Upper lobe of left lung (tissue), 4 donors: Measurements from ENCODE around the gene OSTF1.

Experiments
- POLR2A ChIP-seq, 4 donors: fragments of 450-650 bp; IDR thresholded peaks; one replicate each; pipeline ENCODE4 v1.5.1; 2016 to 2017; ENCODE audit warnings: antibody characterized with exemption in 4 of 4, mild to moderate bottlenecking in 2 of 4
- POLR2AphosphoS5 ChIP-seq, 2 donors: sonication (generic); formaldehyde crosslinking; IDR thresholded peaks; one replicate each; pipeline ENCODE4 v1.5.1; 2017; ENCODE audit warnings: antibody characterized with exemption in 2 of 2
- TF ChIP-seq, protein P1 (sequence below), 6 experiments: fragments of 450-650 bp in 4 of 6; fragments of 200-600 bp in 2 of 6; sonication (generic) in 2 of 6; IDR thresholded peaks; one replicate each; pipeline ENCODE4 v1.5.1; 2016 to 2019; ENCODE audit warnings: antibody characterized with exemption in 6 of 6

DNA sequence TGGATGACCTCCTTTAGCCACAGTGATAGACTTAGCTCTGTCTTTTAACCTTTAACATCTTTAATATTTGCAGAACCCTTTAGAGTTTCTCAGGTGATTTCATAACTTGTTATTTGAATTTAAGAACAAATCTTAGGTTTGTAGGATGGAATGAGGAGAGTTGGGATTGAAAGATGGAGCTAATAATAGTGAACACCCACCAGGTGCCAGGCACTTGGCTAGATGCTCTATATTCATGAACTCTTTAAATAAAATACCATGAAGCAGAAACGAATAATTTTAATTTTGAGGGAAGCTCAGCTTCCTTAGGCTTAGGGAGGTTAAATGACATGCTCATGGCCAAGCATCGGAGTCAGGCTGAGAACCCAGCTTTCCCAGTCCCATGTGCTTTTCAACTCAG, 40.8 kb upstream of the OSTF1 start:
- TF ChIP-seq POLR2A (IDR thresholded peaks at IDR 0.05): no peak
- TF ChIP-seq, protein P1, sequence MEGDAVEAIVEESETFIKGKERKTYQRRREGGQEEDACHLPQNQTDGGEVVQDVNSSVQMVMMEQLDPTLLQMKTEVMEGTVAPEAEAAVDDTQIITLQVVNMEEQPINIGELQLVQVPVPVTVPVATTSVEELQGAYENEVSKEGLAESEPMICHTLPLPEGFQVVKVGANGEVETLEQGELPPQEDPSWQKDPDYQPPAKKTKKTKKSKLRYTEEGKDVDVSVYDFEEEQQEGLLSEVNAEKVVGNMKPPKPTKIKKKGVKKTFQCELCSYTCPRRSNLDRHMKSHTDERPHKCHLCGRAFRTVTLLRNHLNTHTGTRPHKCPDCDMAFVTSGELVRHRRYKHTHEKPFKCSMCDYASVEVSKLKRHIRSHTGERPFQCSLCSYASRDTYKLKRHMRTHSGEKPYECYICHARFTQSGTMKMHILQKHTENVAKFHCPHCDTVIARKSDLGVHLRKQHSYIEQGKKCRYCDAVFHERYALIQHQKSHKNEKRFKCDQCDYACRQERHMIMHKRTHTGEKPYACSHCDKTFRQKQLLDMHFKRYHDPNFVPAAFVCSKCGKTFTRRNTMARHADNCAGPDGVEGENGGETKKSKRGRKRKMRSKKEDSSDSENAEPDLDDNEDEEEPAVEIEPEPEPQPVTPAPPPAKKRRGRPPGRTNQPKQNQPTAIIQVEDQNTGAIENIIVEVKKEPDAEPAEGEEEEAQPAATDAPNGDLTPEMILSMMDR (IDR thresholded peaks at IDR 0.05): no peak
- no peak for TF ChIP-seq POLR2AphosphoS5 (IDR thresholded peaks at IDR 0.05)
